Right kidney (tissue), 1 donor: ENCODE data around the gene PGM1.

Experiments used
- DNase-seq: peaks from one replicate; pipeline ENCODE4 v3.0.0-alpha.2; 2016

Gene PGM1

GRCh38 chr1:63665410-63665809, 72.2 kb downstream of the PGM1 start:
- no peak for DNase-seq

- DNase-seq, result no peak
Observed at GRCh38 chr1:63665824-63666223, 72.6 kb downstream of the PGM1 start.

DNA sequence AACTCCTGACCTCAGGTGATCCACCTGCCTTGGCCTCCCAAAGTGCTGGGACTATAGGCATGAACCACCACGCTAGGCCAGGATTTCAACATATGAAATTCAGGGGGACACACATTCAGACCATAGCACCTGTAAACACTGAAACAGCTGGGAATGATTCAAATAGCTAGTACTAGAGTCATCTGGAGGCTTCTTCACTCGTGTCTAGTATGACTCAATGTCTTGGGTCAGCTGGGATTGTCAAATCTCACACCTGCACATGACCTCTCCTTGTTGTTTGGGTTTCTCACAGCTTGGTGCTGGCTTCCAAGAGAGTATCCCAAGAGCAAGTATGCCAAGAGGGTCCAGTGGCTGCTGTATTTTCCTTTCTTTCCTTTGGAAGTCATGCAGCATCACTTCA, 75.1 kb downstream of the PGM1 start:
- DNase-seq, result no peak

GRCh38 chr1:63669151-63669961, 76.1 kb downstream of the PGM1 start:
- no peak for DNase-seq

GRCh38 chr1:63670164-63670563, 77.0 kb downstream of the PGM1 start:
- DNase-seq, result no peak

DNA sequence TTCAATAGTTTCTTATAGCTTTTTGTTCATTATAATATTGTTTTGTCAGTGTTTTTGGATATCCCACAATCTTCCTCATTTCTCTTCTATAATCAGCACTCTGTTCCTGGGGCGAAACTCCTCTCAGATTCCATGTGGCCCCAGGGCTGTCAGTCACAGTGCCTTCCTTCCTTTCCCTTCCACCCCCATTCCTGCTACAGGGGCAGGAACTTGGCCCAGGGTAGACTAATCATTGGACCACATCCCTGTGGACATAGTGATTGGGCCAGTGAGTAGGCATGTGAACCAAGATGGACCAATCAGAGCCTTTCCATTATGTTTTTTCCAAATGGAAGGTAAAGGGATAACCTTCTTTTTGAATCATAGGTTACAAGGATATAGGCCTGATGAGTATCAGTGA, 78.3 kb downstream of the PGM1 start:
- no peak for DNase-seq

GRCh38 chr1:63674238-63674864, 81.1 kb downstream of the PGM1 start:
- peak; percentile 60 for DNase-seq

GRCh38 chr1:63674865-63675419, 81.7 kb downstream of the PGM1 start:
- peak; percentile 27 for DNase-seq

DNA sequence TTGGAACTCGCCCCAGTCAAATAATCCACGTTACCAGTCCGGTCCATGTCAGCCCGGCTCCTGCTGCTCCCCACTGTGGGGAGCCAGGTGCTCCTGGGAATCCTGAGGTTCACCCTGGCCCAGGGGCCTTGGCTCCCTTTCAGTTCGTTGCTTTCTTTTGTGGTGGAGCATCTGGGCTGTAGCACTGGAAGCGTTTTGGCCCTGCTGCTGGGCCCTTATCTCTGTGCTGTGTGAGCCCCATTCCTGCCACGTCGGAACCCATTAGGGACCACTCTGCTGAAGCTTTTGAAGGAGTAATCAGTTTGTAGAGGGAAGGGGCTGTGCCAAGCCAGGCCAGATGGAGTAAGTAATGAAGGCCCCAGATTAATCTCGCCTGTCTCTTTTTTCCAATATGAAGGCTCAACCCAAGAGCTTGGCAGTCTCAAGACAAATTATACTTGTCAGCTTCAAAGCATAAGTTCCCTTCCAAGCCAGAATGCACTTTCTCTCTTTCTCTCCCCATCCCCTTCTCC, 82.3 kb downstream of the PGM1 start:
- no peak for DNase-seq

- DNase-seq, result no peak
Observed at GRCh38 chr1:63677497-63677896, 84.3 kb downstream of the PGM1 start.

DNA sequence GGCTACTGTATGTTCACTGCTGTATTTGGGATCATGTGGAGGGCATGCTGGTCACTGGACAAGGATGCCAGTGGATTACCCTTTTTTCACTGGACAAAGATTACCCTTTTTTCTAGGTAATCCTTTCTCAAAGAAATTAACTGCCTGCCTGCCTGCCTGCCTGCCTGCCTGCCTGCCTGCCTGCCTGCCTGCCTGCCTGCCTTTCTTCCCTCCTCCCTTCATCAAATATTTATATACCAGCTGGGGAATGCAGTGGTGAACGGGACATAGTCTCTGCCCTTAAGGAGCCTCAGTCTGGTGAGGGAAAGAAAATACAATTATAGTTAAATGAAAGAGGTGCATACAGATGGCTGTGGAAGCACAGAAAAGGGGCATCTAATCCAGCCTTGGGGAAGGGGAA, 85.0 kb downstream of the PGM1 start:
- no peak for DNase-seq

GRCh38 chr1:63679076-63679475, 85.9 kb downstream of the PGM1 start:
- no peak for DNase-seq

- DNase-seq, result no peak
Observed at GRCh38 chr1:63679589-63679988, 86.4 kb downstream of the PGM1 start.

DNA sequence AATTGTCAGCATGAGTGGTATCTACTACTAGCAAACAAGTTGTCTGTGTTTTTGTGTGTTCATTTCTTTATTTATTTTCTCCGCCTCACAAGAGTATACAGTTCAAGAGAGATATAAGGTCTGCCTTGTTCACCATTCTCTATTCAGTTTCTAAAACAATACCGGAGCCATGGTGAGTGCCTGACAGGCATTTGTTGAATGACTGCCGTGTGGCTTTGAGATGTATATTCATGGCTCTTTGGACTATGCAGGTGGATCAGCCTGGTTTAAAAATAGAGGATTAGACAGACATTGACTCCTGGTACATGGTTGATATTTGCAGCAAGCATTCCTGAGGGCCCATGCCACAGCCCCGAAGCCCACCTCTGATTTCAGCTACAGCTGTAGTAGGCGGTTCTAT, 89.7 kb downstream of the PGM1 start:
- DNase-seq, result no peak

DNA sequence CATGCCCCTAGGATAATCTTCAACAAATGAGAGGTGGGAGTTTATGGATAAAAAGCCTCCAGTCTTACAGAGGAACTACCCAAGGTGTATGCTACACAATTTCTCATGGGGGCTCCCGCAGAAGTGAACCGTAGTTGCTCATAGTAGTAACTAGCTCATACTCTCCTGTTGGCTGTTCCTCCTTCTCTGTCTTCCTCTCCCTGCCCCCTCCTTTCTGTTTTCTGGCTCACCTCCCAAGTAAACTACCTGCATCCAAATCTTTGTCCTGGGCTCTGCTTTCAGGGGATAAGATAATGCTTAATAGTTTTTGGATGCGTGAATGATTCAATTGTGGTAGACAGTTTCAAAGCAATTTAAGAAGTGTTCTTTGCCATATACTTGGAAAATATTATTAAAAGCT, 90.5 kb downstream of the PGM1 start:
- no peak for DNase-seq

GRCh38 chr1:63686696-63687095, 93.5 kb downstream of the PGM1 start:
- DNase-seq, result no peak

- DNase-seq, result no peak
Observed at GRCh38 chr1:63688302-63688890, 95.2 kb downstream of the PGM1 start.

GRCh38 chr1:63690966-63691700, 97.9 kb downstream of the PGM1 start:
- DNase-seq, result no peak

DNA sequence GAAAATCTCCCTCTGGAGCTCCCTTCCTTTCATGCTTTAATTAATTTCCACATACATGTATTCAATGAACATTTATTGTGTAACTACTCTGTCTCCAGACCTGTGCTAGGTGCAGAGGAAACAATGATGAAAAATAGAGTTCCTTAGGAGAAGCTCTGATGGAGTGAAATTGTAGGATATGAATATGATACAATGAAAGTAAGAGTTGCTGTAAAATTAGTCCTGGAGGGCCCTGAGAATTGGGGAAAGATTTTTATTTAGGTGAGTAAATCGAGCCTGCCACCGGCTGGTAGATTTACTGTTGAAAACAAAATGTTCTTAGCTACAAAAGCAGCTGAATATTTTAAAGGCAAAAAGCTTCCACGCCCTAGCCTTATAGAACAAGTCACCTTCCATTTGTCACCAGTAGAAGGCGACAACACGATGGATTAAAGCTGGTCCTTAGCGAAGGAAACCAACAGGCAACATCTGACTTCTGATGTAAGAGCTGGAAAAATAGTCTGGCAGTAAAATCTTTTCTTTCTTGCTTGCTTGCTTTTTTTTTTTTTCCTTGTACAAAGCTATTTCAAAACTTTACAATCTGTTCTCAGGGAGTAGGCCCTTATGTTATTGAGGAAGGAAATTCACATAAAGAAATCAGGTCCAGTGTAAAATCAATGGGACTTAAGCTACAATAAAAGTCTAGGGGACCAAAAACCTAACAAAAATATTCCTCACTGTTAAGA, 98.7 kb downstream of the PGM1 start:
- DNase-seq, result peak; percentile 44

DNA sequence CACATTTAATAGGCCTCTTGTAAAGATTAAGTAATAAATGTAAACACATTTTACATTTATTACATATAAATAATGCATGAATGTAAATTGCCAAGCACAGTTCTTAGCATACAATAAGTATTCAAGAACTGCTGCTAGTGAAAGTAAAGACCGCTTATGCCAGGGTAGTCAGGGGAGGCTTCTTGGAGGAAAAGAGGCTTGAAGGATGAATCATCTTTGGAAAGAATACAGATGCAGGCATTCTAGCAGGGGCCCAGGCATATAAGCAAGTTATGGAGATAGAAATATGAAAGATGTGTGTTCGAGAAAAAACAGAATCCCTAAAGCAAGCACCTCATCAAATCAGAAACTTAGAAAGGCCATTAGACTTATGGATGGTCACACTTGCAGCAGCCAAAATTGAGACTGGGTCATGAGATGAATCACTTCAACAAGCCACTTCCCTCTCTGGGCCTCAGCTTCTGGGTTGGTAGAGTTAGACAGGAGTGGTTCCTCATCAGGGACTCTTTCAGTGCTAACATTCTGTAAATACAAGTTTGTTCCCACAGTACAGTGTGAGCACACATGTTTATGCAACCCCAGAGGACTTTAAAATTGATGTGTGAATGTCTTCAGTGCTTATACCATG, 100.8 kb downstream of the PGM1 start:
- no peak for DNase-seq
